NCI-H2171 treated with DMSO at 0.1 percent for 48 hours (cell line): ENCODE results near the gene CSAG1.
"Not testable (repeated sequence)": the region's sequence is repeated elsewhere in the genome, so short reads cannot be mapped to it uniquely, and the experiment has no call there.

Experiments
- DNase-seq: peaks from one replicate; lab custom pipeline; 2025; lab: John Stamatoyannopoulos, UW

CSAG1 gene

DNA sequence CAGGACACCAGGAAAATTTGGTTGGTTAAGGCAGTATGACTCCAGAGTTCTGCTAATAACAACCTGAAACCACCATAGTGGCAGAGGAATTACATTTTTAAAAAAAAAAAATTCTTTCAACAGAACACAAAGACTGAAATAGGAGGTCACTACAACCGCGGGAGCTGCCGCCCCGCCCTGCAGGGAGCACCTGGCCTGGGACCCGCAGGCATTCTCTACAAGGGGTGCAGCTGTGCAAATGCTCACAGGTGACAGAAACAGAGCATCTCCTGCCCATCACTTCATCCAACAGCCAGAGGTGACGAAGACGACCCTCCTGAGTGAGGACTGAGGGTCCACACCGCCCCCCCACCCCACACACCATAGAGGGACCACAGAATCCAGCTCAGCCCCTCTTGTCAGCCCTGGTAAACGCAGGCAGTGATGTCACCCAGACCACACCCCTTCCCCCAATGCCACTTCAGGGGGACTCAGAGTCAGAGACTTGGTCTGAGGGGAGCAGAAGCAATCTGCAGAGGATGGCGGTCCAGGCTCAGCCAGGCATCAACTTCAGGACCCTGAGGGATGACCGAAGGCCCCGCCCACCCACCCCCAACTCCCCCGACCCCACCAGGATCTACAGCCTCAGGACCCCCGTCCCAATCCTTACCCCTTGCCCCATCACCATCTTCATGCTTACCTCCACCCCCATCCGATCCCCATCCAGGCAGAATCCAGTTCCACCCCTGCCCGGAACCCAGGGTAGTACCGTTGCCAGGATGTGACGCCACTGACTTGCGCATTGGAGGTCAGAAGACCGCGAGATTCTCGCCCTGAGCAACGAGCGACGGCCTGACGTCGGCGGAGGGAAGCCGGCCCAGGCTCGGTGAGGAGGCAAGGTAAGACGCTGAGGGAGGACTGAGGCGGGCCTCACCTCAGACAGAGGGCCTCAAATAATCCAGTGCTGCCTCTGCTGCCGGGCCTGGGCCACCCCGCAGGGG, 35.3 kb downstream of the CSAG1 start, which contains the start of gene MAGEA3:
TSS of gene MAGEA3 (plus strand) at position 843 of the 980 bp plus-strand sequence. CDS start 2,039 bp downstream, outside the sequence.
- DNase-seq: not testable (repeated sequence)

DNA sequence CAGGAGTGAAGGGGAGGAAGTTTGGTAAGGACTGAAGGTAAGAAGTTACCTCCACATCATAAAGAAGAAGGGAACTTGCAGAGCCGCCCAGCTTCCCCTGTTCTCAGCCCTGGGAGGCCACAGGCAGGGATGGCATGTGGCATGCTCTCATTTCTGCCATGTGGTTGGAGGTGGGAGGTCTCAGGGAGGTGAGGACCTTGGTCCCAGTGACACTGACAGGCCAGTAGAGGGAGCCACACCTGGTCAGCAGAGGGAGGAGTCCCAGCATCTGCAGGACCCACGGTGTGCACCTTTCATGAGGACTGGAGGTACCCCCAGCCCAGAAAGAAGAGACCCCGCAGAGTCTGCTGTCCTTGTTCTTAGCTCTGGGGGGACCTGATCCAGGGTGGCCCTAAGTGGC, 52.5 kb downstream of the CSAG1 start:
- DNase-seq: not testable (repeated sequence)
